Right lobe of liver (tissue), 6 donors: ENCODE data around the gene RDH13. TPM values are rescaled to one million over a fixed set of nuclear protein-coding genes. Genes with fewer than 3 reads are reported as not detected.
"Not testable (repeated sequence)": the region's sequence is repeated elsewhere in the genome, so short reads cannot be mapped to it uniquely, and the experiment has no call there.

Experiments
- ATAC-seq, 4 donors: fragments of 200-7000 bp; cut with Tn5 transposase; one replicate each; pipeline ENCODE4 v1.9.1; 2020; ENCODE audit warnings: mild to moderate bottlenecking in 4 of 4, moderate library complexity in 4 of 4
- DNase-seq, 3 donors: peaks; one replicate each; pipeline ENCODE4 v3.0.0-alpha.2; 2020
- H3K27ac ChIP-seq, 3 donors: fragments of 200-600 bp; one replicate each; pipeline ENCODE4 v1.8.0; 2022
- H3K27me3 ChIP-seq, 2 donors: fragments of 200-600 bp; one replicate each; pipeline ENCODE4 v1.8.0; 2022
- H3K36me3 ChIP-seq, 4 donors: fragments of 200-600 bp; sonication (generic) in 1 of 4; one replicate each; pipeline versions ENCODE4 v1.5.1 to v1.8.0; 2017 to 2022; ENCODE audit warnings: control low read depth in 1 of 4
- H3K4me1 ChIP-seq, 4 donors: fragments of 200-600 bp; sonication (generic) in 1 of 4; one replicate each; pipeline versions ENCODE4 v1.5.1 to v1.8.0; 2017 to 2022; ENCODE audit warnings: control low read depth in 1 of 4
- H3K4me3 ChIP-seq, 3 donors: fragments of 200-600 bp; one replicate each; pipeline ENCODE4 v1.8.0; 2022
- H3K9me3 ChIP-seq, 4 donors: fragments of 200-600 bp; sonication (generic) in 1 of 4; one replicate each; pipeline versions ENCODE4 v1.5.1 to v1.8.0; 2017 to 2022; ENCODE audit warnings: control low read depth in 1 of 4
- CTCF ChIP-seq, 4 donors: fragments of 200-600 bp in 3 of 4; fragments of 450-650 bp in 1 of 4; IDR thresholded peaks; one replicate each; pipeline versions ENCODE4 v1.5.1 to v1.8.0; 2016 to 2022; ENCODE audit warnings: antibody characterized with exemption in 4 of 4, mild to moderate bottlenecking in 2 of 4
- POLR2A ChIP-seq: fragments of 450-650 bp; IDR thresholded peaks from one replicate; pipeline ENCODE4 v1.6.1; 2017; ENCODE audit warnings: antibody characterized with exemption, mild to moderate bottlenecking
- WGBS: methylation state at CpG from one replicate; pipeline ENCODE4 v1.1.6; 2018; ENCODE audit warnings: low coverage, low lambda C conversion rate; ENCODE audit not compliant: insufficient coverage; ENCODE audit errors: missing lambda C conversion rate; 5-methylcytosine and 5-hydroxymethylcytosine counted together
- intact Hi-C, 2 donors: fragments of 100-400 bp; cut with DNase I; formaldehyde crosslinking; loops; one replicate each; pipeline versions ENCODE4 v1.11.2 to v1.14.1; 2022
- total RNA-seq, 6 experiments: library from RNA; depleted of rRNA in 2 of 6; stranded (reverse); fragments of >200 nt in 2 of 6; fragmentation: NEBNext Ultra II Directional in 3 of 6; extraction: Animal tissue kit (Norgen Biotek cat#: 25700) in 3 of 6; gene quantifications; one replicate each; pipeline versions ENCODE4 v1.1.0 to v1.2.4, GENCODE V29; 2016 to 2023
- donor health status: DM: no; HTN: yes; CAD: no.
- donor health status: DM: no; HTN: no; CAD: no.
- donor health status: DM: no; HTN: no; CAD: no.
- donor health status: DM: no; HTN: yes; CAD: no.
- donor health status: DM: no; HTN: yes; CAD: no.

RDH13 gene
- total RNA-seq, 6 experiments from 2014 or later = 7.7 to 16.8 (median 12.1) TPM

GRCh38 chr19:55069865-55070197 lies 6.9 kb upstream of the RDH13 start:
- TF ChIP-seq CTCF (IDR thresholded peaks at IDR 0.05) (no peak), POLR2A (no peak)

GRCh38 chr19:55068950-55069864 lies 6.3 kb upstream of the RDH13 start:
- no peaks in the 10 kb centered on the region for H3K27me3 ChIP-seq
- no peak for DNase-seq

More at GRCh38 chr19:55069865-55070197, 6.9 kb upstream of the RDH13 start:
- WGBS = 90% methylated on average over 2 of the region's 2 CpGs
- no peaks in the 10 kb centered on the region for H3K36me3 ChIP-seq
- no peaks in the 10 kb centered on the region for H3K4me1 ChIP-seq
- H3K27ac ChIP-seq = no peak overlapping the region
- H3K9me3 ChIP-seq = no peaks in the 10 kb centered on the region
- H3K4me3 ChIP-seq = no peak overlapping the region
- intact Hi-C loops = no loop called here
- DNase-seq (no peak), ATAC-seq (no peak)
- no peaks in the 10 kb centered on the region for H3K27me3 ChIP-seq

GRCh38 chr19:55067869-55068268 lies 4.9 kb upstream of the RDH13 start:
- intact Hi-C loops = no loop called here
- no peak for TF ChIP-seq POLR2A
- no peak for TF ChIP-seq CTCF (IDR thresholded peaks at IDR 0.05)
- H3K4me1 ChIP-seq = no peaks in the 10 kb centered on the region
- no peak for ATAC-seq
- 7% methylated on average over 3 of the region's 3 CpGs for WGBS
- DNase-seq = no peak
- no peak overlapping the region for H3K4me3 ChIP-seq
- H3K27me3 ChIP-seq = no peaks in the 10 kb centered on the region
- H3K36me3 ChIP-seq = no peaks in the 10 kb centered on the region
- no peak overlapping the region for H3K27ac ChIP-seq
- H3K9me3 ChIP-seq = no peaks in the 10 kb centered on the region

More at GRCh38 chr19:55068950-55069864, 6.3 kb upstream of the RDH13 start:
- ATAC-seq = peak in 3 of 4 donors; percentile 42 to 59 (median 43)
- no peaks in the 10 kb centered on the region for H3K4me1 ChIP-seq
- no peak for TF ChIP-seq CTCF (IDR thresholded peaks at IDR 0.05)
- no peak for TF ChIP-seq POLR2A
- no peaks in the 10 kb centered on the region for H3K36me3 ChIP-seq
- WGBS = 17% methylated on average over 8 of the region's 30 CpGs
- intact Hi-C loops = no loop called here
- H3K9me3 ChIP-seq = no peaks in the 10 kb centered on the region
- no peak overlapping the region for H3K4me3 ChIP-seq
- no peak overlapping the region for H3K27ac ChIP-seq

- no peaks in the 10 kb centered on the region for H3K36me3 ChIP-seq
- no peak for ATAC-seq
- no peak overlapping the region for H3K27ac ChIP-seq
- no peak overlapping the region for H3K4me3 ChIP-seq
- intact Hi-C loops = no loop called here
- TF ChIP-seq POLR2A (no peak), CTCF (IDR thresholded peaks at IDR 0.05) (no peak)
- DNase-seq = no peak
- WGBS = 7% methylated on average over 2 of the region's 2 CpGs
- H3K27me3 ChIP-seq = no peaks in the 10 kb centered on the region
- H3K4me1 ChIP-seq = peaks cover 0 to 6% (median 0%) of the 10 kb centered on the region in 4 donors
- H3K9me3 ChIP-seq = no peaks in the 10 kb centered on the region
Observed at GRCh38 chr19:55066107-55066709, 3.3 kb upstream of the RDH13 start.

- 86% methylated on average over 8 of the region's 9 CpGs for WGBS
- H3K9me3 ChIP-seq, H3K36me3 ChIP-seq, DNase-seq, ATAC-seq, intact Hi-C loops, H3K27me3 ChIP-seq, H3K27ac ChIP-seq, H3K4me3 ChIP-seq, H3K4me1 ChIP-seq: not testable (repeated sequence)
Observed at GRCh38 chr19:55065516-55065915, 2.6 kb upstream of the RDH13 start.
